AG09319 (cell line): ENCODE data around the gene USP8.
"Not testable (repeated sequence)": the region's sequence is repeated elsewhere in the genome, so short reads cannot be mapped to it uniquely, and the experiment has no call there.

Experiments used
- DNase-seq: peaks from one replicate; pipeline ENCODE4 v3.0.0-alpha.2; 2010; ENCODE audit warnings: low read depth; ENCODE audit errors: extremely low read depth
- TF ChIP-seq, protein P1 (sequence below): IDR thresholded peaks from 2 replicates; pipeline ENCODE4 v1.5.1; 2011; ENCODE audit warnings: low read depth, mild to moderate bottlenecking, inconsistent platforms, low read length, moderate library complexity

USP8 gene

GRCh38 chr15:50463423-50464358 is 39.5 kb downstream of the USP8 start:
- DNase-seq, result peak; percentile 24
- TF ChIP-seq, protein P1, sequence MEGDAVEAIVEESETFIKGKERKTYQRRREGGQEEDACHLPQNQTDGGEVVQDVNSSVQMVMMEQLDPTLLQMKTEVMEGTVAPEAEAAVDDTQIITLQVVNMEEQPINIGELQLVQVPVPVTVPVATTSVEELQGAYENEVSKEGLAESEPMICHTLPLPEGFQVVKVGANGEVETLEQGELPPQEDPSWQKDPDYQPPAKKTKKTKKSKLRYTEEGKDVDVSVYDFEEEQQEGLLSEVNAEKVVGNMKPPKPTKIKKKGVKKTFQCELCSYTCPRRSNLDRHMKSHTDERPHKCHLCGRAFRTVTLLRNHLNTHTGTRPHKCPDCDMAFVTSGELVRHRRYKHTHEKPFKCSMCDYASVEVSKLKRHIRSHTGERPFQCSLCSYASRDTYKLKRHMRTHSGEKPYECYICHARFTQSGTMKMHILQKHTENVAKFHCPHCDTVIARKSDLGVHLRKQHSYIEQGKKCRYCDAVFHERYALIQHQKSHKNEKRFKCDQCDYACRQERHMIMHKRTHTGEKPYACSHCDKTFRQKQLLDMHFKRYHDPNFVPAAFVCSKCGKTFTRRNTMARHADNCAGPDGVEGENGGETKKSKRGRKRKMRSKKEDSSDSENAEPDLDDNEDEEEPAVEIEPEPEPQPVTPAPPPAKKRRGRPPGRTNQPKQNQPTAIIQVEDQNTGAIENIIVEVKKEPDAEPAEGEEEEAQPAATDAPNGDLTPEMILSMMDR, result no peak

GRCh38 chr15:50471072-50471471 is 46.9 kb downstream of the USP8 start:
- DNase-seq, result no peak
- TF ChIP-seq, protein P1, result no peak

GRCh38 chr15:50476143-50476542 is 51.9 kb downstream of the USP8 start:
- TF ChIP-seq, protein P1, result no peak
- DNase-seq, result no peak

DNA sequence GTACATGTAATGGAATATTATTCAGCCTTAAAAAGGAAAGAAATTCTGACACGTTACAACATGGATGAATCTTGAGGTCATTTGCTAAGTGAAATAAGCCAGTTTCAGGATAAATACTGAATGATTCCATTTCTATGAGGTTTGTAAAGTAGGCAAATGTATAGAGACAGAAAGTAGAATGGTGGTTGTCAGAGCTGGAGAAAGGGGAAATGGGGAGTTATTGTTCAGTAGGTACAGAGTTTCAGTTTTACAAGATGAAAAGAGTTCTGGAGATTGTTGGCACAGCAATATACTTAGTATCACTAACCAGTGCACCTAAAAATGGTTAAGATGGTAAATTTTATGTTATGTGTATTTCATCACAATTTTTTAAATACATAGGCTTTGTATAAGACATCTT is 60.6 kb downstream of the USP8 start:
- no peak for DNase-seq
- TF ChIP-seq, protein P1, result no peak

GRCh38 chr15:50485389-50485788 is 61.2 kb downstream of the USP8 start:
- no peak for DNase-seq
- TF ChIP-seq, protein P1, result no peak

DNA sequence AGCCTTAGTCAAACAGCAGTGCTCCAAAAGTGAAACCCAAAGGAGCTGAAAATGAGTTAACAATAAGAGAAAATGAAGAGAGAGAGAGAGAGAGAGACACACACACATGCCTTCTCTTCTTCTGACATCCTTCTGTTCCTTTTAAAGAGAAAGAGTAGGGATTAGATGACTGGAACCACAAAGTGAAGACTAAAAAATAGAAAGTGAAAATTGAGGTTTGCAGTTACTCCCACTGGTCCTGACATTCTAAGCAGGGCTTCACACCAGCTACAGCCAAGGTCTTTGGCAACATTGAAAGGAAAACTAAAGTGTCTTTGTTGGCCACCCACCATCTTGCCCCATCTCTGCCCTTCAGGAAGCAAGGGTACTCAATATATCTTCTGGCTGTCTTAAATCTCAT is 63.1 kb downstream of the USP8 start:
- DNase-seq, result no peak
- TF ChIP-seq, protein P1, result no peak

GRCh38 chr15:50493625-50494024 is 69.4 kb downstream of the USP8 start:
- TF ChIP-seq, protein P1, result no peak
- DNase-seq, result no peak

GRCh38 chr15:50494547-50494946 is 70.3 kb downstream of the USP8 start:
- not testable (repeated sequence) for DNase-seq
